PC-3 (cell line): ENCODE measurements around the gene SULT4A1. TPM values are rescaled to one million over a fixed set of nuclear protein-coding genes. Genes with fewer than 3 reads are reported as not detected.

ENCODE experiments used
- ATAC-seq: fragments of 200-7000 bp; cut with Tn5 transposase; 2 replicates; pipeline ENCODE4 v1.9.1; 2020; ENCODE audit warnings: mild to moderate bottlenecking, moderate library complexity
- BruUV-seq: library from RNA; stranded (reverse); fragments of 400-500 nt; replicated peaks from 2 replicates; lab custom pipeline; 2021; lab: Mats Ljungman, UMichigan
- CTCF ChIA-PET: fragments of 300-600 bp; sonication (Branson Sonifier 250); formaldehyde crosslinking; loops from one replicate; lab custom pipeline; 2022; ENCODE audit warnings: antibody characterized with exemption; lab: Charles Lee
- POLR2A ChIA-PET: fragments of 300-600 bp; sonication (Branson Sonifier 250); formaldehyde crosslinking; loops from one replicate; lab custom pipeline; 2022; ENCODE audit warnings: antibody characterized with exemption; ENCODE audit not compliant: unreplicated experiment; lab: Charles Lee
- DNase-seq: peaks from one replicate; pipeline ENCODE4 v3.0.0-alpha.2; 2015
- H2AFZ ChIP-seq: fragments of 300-600 bp; sonication (generic); 2 replicates; pipeline ENCODE4 v1.6.0; 2016; ENCODE audit warnings: antibody characterized with exemption, low read length
- H3F3A ChIP-seq: fragments of 300-600 bp; sonication (generic); one replicate; pipeline ENCODE4 v1.6.0; 2017; ENCODE audit warnings: antibody characterized with exemption, low read length, control low read depth, mild to moderate bottlenecking; ENCODE audit not compliant: unreplicated experiment
- H3K27ac ChIP-seq: fragments of 300-600 bp; sonication (generic); 2 replicates; pipeline ENCODE4 v1.5.1; 2016; ENCODE audit warnings: mild to moderate bottlenecking, low read length
- H3K27me3 ChIP-seq: fragments of 300-600 bp; sonication (generic); 2 replicates; pipeline ENCODE4 v1.6.1; 2016; ENCODE audit warnings: low read length, mixed read lengths
- H3K36me3 ChIP-seq: fragments of 300-600 bp; sonication (generic); 2 replicates; pipeline ENCODE4 v1.6.1; 2016; ENCODE audit warnings: low read depth, mixed run types, low read length, mixed read lengths
- H3K4me1 ChIP-seq: fragments of 300-600 bp; sonication (generic); 2 replicates; pipeline ENCODE4 v1.5.1; 2016; ENCODE audit warnings: low read length; ENCODE audit not compliant: insufficient read depth
- H3K4me2 ChIP-seq: fragments of 300-600 bp; sonication (generic); 2 replicates; pipeline ENCODE4 v1.6.0; 2016; ENCODE audit warnings: low read length
- H3K4me3 ChIP-seq: fragments of 300-600 bp; sonication (generic); 2 replicates; pipeline ENCODE4 v1.5.1; 2016; ENCODE audit warnings: mild to moderate bottlenecking, low read length, mixed read lengths
- H3K79me2 ChIP-seq: fragments of 300-600 bp; sonication (generic); 2 replicates; pipeline ENCODE4 v1.6.1; 2017; ENCODE audit warnings: low read length, mixed read lengths
- H3K9ac ChIP-seq: fragments of 300-600 bp; sonication (generic); 2 replicates; pipeline ENCODE4 v1.6.0; 2016; ENCODE audit warnings: mild to moderate bottlenecking, low read length
- H3K9me2 ChIP-seq: fragments of 300-600 bp; sonication (generic); replicated peaks from 2 replicates; pipeline ENCODE4 v1.6.1; 2016; ENCODE audit warnings: mixed run types, low read length, mixed read lengths
- H3K9me3 ChIP-seq: fragments of 300-600 bp; sonication (generic); 2 replicates; pipeline ENCODE4 v1.6.1; 2016; ENCODE audit warnings: low read length, mixed read lengths
- H4K20me1 ChIP-seq: fragments of 300-600 bp; sonication (generic); 2 replicates; pipeline ENCODE4 v1.6.1; 2016; ENCODE audit warnings: low read length, mixed read lengths
- EZH2 ChIP-seq: fragments of 300-600 bp; sonication (generic); IDR thresholded peaks from one replicate; pipeline ENCODE4 v1.6.1; 2017; ENCODE audit warnings: antibody characterized with exemption, mild to moderate bottlenecking, low read length; ENCODE audit not compliant: unreplicated experiment
- EZH2phosphoT487 ChIP-seq: fragments of 300-600 bp; sonication (generic); IDR thresholded peaks from 2 replicates; pipeline ENCODE4 v1.6.1; 2018; ENCODE audit warnings: mild to moderate bottlenecking, antibody characterized with exemption, low read length, borderline replicate concordance
- intact Hi-C: fragments of 100-400 bp; cut with micrococcal nuclease; formaldehyde crosslinking; loops from 2 replicates; pipeline ENCODE4 v1.9.0; 2023
- total RNA-seq: library from RNA; depleted of rRNA; stranded (reverse); fragments of >200 nt; gene quantifications from 2 replicates; pipeline ENCODE4 v1.2.3, GENCODE V29; 2014
- TF ChIP-seq, protein P1 (sequence below): fragments of 300-600 bp; sonication (generic); conservative IDR thresholded peaks from 2 replicates; pipeline ENCODE4 v1.5.1; 2017; ENCODE audit warnings: antibody characterized with exemption, low read depth, mild to moderate bottlenecking, low read length

The SULT4A1 gene
- total RNA-seq, 1 experiment from 2014 or later: not detected

- Histone ChIP-seq H3K9me3 (no peaks in the 10 kb centered on the region), H2AFZ (no peak overlapping the region), H3K27ac (no peak overlapping the region), H3K9me2 (no peaks in the 10 kb centered on the region), H3K27me3 (no peaks in the 10 kb centered on the region), H4K20me1 (no peaks in the 10 kb centered on the region), H3K36me3 (no peaks in the 10 kb centered on the region), H3K79me2 (no peaks in the 10 kb centered on the region), H3K4me1 (peaks cover 13% of the 10 kb centered on the region), H3F3A (no peaks in the 10 kb centered on the region), H3K4me3 (no peak overlapping the region), H3K4me2 (no peak overlapping the region), H3K9ac (no peak overlapping the region)
- no peak for TF ChIP-seq EZH2phosphoT487
- TF ChIP-seq EZH2: no peak
- TF ChIP-seq, protein P1, sequence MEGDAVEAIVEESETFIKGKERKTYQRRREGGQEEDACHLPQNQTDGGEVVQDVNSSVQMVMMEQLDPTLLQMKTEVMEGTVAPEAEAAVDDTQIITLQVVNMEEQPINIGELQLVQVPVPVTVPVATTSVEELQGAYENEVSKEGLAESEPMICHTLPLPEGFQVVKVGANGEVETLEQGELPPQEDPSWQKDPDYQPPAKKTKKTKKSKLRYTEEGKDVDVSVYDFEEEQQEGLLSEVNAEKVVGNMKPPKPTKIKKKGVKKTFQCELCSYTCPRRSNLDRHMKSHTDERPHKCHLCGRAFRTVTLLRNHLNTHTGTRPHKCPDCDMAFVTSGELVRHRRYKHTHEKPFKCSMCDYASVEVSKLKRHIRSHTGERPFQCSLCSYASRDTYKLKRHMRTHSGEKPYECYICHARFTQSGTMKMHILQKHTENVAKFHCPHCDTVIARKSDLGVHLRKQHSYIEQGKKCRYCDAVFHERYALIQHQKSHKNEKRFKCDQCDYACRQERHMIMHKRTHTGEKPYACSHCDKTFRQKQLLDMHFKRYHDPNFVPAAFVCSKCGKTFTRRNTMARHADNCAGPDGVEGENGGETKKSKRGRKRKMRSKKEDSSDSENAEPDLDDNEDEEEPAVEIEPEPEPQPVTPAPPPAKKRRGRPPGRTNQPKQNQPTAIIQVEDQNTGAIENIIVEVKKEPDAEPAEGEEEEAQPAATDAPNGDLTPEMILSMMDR: no peak
- POLR2A ChIA-PET: no interaction called here
- DNase-seq (no peak), ATAC-seq (no peak)
- CTCF ChIA-PET: interaction anchor here (1.0 kb wide), 1 partner anchor 54 kb away, joined by 10 read pairs; no protein-coding TSS in a partner anchor
- no TSS peak for BruUV-seq
- intact Hi-C loops: loop anchor here (5.0 kb wide), 1 partner anchor 442 kb away; no protein-coding TSS in a partner anchor
Observed at GRCh38 chr22:43828998-43829782, 33.1 kb downstream of the SULT4A1 start.

- Histone ChIP-seq H3K9me3 (no peaks in the 10 kb centered on the region), H3K27ac (no peak overlapping the region), H3K27me3 (no peaks in the 10 kb centered on the region), H3K9ac (no peak overlapping the region), H3K79me2 (no peaks in the 10 kb centered on the region), H3K4me2 (no peak overlapping the region), H4K20me1 (no peaks in the 10 kb centered on the region), H3F3A (no peaks in the 10 kb centered on the region), H2AFZ (no peak overlapping the region), H3K9me2 (no peaks in the 10 kb centered on the region), H3K4me3 (no peak overlapping the region), H3K4me1 (peaks cover 16% of the 10 kb centered on the region), H3K36me3 (no peaks in the 10 kb centered on the region)
- no peak for DNase-seq
- ChIA-PET POLR2A (no interaction called here), CTCF (interaction anchor here (1.0 kb wide), 1 partner anchor 20 kb away, joined by 4 read pairs; no protein-coding TSS in a partner anchor)
- TF ChIP-seq EZH2phosphoT487: no peak
- TF ChIP-seq EZH2: no peak
- TF ChIP-seq, protein P1: no peak
- BruUV-seq: no TSS peak
- ATAC-seq: no peak
- intact Hi-C loops: loop anchor here (5.0 kb wide), 1 partner anchor 441 kb away; no protein-coding TSS in a partner anchor
Observed at GRCh38 chr22:43828725-43828997, 33.7 kb downstream of the SULT4A1 start.
